T-helper 1 cell (primary cell): ENCODE data around the gene IDH3G.

ENCODE experiments used
- DNase-seq, 5 donors: peaks; one replicate each; pipeline ENCODE4 v3.0.0-alpha.2; 2012 to 2020

Gene IDH3G

DNA sequence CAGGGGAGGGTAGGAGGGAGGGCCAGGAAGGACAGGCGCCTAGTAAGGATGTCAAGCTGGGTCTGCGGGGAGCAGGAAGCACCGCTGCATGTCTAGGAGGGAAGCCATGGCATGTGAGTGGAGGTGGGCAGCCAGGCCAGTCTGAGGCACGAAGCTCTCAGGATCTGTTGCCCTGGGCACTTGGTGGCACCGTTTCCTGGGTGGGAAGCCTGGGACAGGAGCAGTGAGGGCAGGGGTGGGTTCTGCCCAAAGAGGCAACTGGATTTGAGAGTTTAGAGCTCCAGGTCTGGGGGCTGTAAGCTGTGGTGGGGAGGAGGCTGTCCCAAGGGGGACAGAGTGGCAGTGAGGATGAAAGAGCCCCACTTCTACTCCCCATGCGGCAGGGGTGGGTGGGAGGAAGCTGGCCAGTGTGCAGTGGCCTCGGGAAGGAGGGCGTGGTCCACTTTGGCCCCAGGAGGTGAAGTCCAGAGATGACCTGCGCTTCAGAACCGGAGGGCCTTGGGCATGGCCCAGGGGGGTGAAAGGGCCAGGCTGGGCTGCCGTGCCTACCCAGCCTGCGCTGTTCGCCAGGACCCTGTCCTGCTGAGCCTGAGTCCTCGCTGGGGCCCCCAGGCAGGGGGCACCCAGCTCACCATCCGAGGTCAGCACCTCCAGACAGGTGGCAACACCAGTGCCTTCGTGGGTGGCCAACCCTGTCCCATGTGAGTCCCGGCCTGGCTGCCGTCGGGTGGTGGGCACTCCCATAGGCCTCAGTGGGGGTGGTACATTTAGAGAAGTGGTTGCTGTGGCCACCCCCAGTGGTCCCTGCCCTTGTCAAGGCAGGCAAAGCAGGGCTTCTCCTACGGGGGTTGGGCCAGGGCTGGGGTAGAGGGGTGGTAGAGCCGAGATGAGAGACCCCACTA, 21.6 kb downstream of the IDH3G start:
- peak in 1 of 5 donors; percentile 1 for DNase-seq

- peak in 1 of 5 donors; percentile 5 for DNase-seq
Observed at GRCh38 chrX:153771415-153772315, 22.5 kb downstream of the IDH3G start.

GRCh38 chrX:153770601-153771414, 23.4 kb downstream of the IDH3G start:
- no peak for DNase-seq

GRCh38 chrX:153769865-153770600, 24.1 kb downstream of the IDH3G start:
- DNase-seq, result no peak

- peak in 1 of 5 donors; percentile 4 for DNase-seq
Observed at GRCh38 chrX:153769158-153769864, 24.9 kb downstream of the IDH3G start.

DNA sequence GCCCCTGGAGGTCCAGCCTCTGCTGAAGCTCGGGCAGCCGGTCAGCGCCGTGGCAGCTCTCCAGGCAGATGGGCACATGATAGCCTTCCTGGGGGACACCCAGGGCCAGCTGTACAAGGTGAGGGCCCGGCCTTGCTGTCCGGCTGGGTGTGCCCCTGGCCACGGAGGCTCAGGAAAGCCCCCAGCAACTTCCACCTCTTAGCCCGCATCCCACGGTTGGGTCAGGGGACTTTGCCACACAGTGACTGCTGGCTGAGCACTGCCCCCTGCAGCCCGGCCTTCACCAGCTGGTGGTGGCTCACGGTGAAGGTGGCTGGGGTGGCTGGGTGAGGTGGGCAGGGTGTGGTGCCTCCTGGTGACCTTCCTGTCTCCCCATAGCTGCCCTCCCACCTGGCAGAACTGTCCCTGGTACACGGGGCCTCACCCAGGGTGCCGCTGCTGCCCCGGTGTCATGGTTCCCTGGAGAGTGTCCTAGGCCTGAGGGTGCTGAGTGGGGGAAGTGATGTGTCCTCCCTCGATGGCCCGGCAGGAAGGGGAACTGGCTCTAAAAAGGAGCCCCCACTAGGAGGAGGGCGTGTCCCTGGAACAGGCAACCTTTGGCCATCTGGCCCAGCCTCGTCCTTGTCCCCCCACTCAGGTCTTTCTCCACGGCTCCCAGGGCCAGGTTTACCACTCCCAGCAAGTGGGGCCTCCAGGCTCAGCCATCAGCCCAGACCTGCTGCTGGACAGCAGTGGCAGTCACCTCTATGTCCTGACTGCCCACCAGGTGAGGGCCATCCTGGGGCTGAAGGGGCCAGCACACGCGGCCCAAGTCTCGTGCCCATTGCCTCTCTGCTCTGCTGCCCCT, 25.6 kb downstream of the IDH3G start:
- DNase-seq, result peak in 1 of 5 donors; percentile 3

DNA sequence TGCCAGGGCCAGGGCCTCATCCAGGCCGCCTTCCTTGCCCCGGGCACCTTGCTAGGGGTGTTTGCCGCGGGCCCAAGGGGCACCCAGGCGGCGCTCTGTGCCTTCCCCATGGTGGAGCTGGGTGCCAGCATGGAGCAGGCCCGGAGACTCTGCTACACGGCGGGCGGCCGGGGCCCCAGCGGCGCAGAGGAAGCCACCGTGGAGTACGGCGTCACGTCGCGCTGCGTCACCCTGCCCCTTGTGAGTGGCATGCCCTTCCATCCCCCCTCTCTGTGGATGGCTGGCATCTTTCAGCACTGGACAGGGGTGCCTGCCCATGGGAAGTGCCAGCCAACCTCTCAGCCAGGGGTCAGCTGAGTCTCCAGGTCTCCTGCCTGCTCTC, 26.5 kb downstream of the IDH3G start:
- peak in 1 of 5 donors; percentile 3 for DNase-seq

GRCh38 chrX:153766871-153767673, 27.1 kb downstream of the IDH3G start:
- no peak for DNase-seq

DNA sequence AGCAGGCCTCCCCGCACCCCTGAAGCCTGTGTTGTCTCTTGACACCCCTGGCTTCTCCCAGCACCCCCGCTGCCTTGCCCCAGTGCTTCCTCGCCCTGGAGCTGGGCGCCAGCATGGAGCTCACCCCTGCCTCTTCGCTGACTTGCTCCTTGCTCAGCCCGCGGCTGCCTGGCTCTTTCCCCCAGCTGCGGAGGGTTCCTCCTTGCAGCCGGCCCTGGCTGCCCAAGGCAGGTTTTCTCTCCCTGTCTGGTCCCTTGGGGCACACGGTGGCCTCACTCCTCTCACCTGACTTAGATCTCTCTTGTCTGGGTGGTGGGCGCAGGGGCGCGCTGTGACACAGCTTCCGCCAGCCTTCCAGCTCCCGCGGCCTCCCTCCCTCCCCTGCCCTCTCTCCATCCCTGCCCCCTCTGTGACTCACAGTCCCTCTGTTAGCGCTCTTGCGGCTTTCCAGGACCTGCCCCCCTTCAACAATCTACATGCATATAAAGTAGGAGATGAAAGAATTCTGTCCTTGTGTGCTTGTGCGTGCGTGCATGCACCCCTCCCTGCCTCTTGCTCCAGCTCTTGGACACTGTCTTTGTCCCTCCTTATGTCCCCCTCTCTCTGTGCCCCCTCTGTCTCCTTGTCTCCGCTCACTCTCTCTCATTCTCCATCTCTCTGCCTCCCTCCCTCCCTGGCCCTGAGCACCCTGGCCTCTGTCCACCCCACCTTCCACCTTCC, 27.9 kb downstream of the IDH3G start:
- no peak for DNase-seq

GRCh38 chrX:153765138-153766079, 28.8 kb downstream of the IDH3G start:
- peak in 1 of 5 donors; percentile 3 for DNase-seq

- DNase-seq, result peak in 1 of 5 donors; percentile 4
Observed at GRCh38 chrX:153764786-153765137, 29.4 kb downstream of the IDH3G start.

GRCh38 chrX:153763989-153764755, 30.0 kb downstream of the IDH3G start, which contains the start of gene PLXNB3:
PLXNB3 (plus strand) TSS chrX:153764249; CDS start chrX:153765536, 1,287 bp downstream.
- peak; percentile 45 to 64 (median 58) for DNase-seq

DNA sequence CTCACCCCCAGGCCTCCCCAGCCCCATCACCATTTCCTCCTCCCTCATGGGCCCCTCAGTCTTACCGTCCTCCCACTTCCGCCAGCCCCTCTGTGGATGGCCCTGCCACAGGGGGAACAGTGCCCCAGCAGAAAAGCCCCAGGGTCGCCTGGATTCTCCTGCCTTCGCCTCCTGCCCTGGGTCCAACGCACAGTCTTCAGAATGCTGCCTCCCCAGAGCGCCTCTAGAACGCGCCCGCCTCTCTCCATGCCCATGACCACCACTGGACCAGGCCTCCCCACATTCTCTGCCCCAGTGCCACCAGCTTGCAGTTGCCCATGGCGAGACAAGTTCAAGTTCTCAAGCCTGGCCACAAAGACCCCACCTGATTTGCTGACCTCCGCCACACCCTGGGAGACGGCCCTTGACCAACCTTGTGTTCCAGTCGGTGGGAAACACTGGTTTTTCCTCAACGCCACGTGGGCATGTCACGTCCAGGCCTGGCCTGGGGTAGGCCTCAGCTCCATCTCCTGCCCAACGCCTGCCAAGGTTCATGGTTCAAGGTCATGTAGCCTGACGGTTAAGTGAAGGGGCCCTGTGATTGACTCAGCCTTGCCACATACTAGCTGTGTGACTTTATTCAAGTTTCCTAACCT, 30.8 kb downstream of the IDH3G start:
- peak in 1 of 5 donors; percentile 7 for DNase-seq

DNA sequence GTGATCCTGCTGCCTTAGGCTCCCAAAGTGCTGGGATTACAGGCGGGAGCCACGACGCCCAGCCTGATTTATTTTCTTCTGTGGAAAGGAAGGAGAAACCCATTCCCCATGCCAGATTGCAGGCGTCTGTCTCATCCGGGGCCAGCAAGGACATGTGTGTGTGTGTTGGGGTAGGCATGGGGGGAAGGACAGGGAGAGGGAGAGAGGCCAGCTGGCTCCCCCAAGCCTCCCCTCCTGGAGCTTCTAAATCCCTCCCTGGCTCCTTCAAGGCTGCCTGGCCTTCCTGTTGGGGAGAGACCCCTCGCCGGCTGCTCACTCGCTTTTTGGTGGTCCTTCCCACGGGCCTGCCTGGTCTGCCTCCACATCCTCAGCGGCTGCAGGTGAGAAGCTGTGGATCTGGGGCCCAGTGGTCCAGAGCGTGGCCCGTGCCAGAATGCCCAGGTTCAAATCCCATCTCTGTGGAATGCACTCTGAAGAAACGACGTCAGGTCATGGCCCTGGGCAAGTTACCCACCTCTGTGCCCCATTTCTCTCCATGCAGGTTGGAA, 31.5 kb downstream of the IDH3G start:
- DNase-seq, result no peak

- no peak for DNase-seq
Observed at GRCh38 chrX:153761863-153762262, 32.3 kb downstream of the IDH3G start.

GRCh38 chrX:153755136-153755535, 39.0 kb downstream of the IDH3G start:
- DNase-seq, result no peak
